HTR-8/SVneo (cell line): Measurements from ENCODE around the gene ABHD6.

ENCODE experiments used
- DNase-seq: peaks from one replicate; pipeline ENCODE4 v3.0.0; 2011; ENCODE audit warnings: low spot score, mixed read lengths; ENCODE audit not compliant: insufficient read length
- FAIRE-seq: peaks from 2 replicates; lab custom pipeline; 2011; peaks lifted over from hg19 to GRCh38; lab: Jason Lieb, UNC

The ABHD6 gene

GRCh38 chr3:58307639-58308215, 70.1 kb downstream of the ABHD6 start:
- DNase-seq (peak; percentile 34), FAIRE-seq (no peak)

DNA sequence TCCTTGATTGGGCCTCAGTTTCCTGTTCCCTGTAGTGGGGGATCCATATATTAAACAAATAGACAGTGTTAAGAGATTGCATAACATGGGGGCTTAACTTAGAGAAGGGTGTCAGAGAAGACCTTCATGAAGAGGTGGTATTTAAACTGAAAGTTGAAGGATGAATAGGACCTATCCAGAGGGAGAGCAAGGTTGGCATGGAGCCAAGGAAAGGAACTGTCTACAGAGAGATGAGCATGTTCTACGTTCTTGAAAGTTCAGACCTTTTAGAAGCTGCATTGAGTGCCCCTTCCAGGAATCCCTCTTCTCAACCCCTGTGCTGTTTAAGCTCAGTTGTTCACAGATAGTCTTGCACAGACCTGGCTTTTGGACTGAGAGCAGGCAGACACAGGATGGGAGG, 71.1 kb downstream of the ABHD6 start:
- DNase-seq (no peak), FAIRE-seq (no peak)

- no peak for FAIRE-seq
- no peak for DNase-seq
Measured at GRCh38 chr3:58317811-58318210, 80.2 kb downstream of the ABHD6 start.

DNA sequence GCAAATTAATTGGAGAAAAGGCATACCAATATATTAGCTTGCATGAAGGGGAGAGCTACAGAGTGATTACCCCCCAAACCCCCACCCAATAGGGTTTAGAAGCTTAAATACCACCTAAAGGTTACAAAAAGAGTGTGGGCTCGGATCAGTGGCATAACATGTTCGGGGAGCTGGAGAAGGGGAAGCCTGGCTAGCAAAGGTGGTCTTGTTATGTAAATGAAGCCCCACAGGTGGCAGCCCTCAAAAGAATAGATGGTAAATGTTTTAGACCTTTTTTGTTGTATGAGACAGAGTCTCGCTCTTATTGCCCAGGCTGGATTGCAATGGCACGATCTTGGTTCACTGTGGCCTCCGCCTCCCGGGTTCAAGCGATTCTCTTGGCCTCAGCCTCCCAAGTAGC, 84.2 kb downstream of the ABHD6 start:
- DNase-seq = no peak
- FAIRE-seq = no peak

GRCh38 chr3:58322793-58323192, 85.2 kb downstream of the ABHD6 start:
- no peak for FAIRE-seq
- no peak for DNase-seq

- DNase-seq (no peak), FAIRE-seq (no peak)
Measured at GRCh38 chr3:58323529-58324390, 86.2 kb downstream of the ABHD6 start.

DNA sequence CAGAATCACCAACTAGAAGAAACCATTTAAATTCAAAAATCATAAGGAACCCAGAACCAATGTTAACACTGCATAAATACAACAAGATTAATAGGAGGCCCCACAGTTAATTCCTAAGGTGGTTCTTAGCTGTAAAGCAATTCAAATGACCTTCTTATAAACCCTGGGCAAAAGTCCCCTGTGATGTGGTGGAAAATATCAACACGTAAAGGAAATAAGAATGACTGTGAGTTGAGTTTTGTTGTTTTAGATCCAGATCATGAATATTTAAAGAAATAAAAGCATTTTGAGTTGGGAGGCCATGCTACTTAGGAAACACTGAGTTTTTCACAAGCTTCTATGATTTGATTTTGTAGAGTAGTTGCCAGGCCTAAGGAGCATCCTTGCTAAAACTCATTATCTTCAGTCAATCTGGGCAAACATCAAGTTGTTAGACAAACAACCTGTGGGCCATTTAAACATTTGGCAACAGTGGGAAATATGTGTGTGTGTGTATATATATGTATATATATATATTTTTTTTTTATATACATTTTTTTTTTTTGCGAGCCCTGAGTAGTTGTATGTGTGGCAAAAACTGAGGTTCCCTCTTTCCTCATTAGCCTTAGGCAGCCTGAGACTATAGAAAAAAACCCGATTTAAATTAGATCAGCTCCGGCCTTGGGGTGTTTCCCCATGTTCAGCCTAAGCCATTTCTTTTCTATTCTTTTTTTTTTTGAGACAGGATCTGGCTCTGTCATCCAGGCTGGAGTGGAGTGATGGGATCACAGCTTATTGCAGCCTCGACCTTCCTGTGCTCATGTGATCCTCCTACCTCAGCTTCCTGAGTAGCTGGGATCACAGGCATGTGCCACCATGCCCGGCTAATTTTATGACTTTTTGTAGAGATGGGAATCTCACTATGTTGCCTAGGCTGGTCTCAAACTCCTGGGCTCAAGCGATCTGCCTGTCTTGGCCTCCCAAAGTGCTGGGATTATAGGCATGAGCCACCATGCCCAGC, 87.1 kb downstream of the ABHD6 start:
- DNase-seq (no peak), FAIRE-seq (no peak)

- DNase-seq = no peak
- no peak for FAIRE-seq
Measured at GRCh38 chr3:58325525-58325992, 88.0 kb downstream of the ABHD6 start.

DNA sequence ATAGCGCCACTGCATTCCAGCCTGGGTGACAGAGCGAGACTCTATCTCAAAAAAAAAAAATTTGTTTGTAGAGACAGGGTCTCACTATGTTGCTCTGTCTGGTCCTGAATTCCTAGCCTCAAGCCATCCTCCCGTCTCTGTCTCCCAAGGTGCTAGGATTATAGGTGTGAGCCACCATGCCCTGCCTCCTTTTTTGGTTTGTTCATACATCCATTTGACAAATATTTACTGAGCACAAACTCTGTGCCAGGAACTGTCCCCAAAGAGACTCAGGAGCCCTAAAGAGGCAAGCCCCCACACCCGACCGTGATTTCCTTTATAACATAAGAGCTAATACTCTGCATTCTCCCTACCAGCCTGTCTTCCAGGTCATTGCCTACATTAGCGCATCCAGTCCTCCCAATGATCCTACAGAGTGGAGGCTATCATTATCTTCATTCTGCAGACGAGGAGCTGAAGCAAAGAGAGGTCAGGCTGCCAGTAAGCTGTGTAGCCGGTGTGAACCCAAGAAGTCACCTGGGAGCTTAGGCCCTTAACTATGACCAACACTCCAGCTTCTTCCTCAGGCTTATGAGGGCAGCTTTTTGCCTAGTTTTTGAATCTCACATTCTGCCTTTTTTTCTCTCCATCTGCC, 88.8 kb downstream of the ABHD6 start:
- DNase-seq (no peak), FAIRE-seq (no peak)

DNA sequence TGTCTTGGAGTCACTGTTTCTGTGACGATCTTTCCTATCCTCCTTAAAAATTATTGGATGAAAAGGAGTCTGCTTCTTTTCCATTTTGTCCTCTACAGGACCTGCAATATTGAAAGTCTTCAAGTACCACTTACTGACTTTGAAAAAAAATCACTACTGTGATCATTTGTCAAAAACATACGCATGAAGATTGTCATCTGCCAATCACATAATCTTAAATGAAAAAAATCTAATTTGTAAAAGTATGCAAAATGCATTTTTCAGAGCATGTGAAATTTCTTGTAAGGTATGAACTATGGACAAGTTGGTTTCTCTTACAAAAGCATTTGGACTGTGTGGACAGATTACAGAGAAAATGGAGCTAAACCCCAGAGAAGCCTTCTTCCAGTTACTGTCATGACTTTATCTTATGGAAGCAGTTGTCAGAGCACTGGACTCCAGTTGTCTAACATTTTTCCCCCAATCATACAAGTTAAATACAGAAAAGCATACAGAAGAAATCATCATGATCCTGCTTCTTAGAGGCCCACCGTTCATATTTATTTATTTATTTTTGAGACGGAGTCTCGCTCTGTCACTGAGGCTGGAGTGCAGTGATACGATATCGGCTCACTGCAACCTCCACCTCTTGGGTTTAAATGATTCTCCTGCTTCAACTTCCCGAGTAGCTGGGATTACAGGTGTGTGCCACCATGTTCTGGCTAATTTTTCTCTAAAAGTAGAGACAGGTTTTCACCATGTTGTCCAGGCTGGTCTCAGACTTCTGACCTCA, 91.7 kb downstream of the ABHD6 start:
- no peak for FAIRE-seq

DNA sequence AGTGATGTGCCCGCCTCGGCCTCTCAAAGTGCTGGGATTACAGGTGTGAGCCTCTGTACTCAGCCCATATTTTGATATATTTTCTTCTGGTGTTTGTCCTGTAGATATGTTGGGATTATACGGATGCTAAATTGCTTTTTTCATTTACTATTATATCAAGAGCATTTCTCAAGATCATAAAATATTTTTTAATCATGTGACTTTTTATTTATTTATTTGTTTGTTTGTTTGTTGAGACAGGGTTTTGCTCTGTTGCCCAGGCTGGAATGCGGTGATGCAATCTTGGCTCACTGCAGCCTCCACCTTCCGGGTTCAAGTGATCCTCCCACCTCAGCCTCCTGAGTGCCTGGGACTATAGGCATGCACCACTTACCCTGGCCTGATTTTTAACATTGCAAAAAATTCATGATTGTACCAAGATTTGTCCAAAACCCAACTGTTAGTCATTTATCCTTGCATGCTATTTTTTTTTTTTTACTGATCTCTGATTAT, 92.4 kb downstream of the ABHD6 start:
- FAIRE-seq (no peak), DNase-seq (no peak)

More for the DNA sequence above, 91.7 kb downstream of the ABHD6 start:
- no peak for DNase-seq

DNA sequence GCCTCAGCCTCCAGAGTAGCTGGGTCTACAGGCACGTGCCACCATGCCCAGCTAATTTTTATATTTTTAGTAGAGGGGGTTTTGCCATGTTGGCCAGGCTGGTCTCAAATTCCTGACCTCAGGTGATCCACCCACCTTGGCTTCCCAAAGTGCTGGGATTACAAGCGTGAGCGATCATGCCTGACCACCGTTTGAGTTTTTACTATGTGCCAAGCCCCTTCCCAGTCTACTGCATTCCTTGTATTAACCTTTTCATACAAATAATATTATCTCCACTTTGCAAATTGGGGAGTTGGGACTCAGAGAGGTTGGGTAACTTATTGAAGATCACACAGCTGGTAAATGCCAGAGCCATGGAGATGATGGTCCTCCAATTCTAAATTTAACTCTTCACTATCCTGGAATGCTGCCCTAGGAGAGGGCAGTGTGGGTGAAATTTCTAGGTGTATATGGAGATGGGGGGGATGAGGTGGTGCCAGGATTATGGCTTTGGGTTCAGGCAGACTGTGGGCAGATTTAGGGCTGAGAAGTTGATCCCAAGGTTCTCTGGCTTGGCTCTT, 94.1 kb downstream of the ABHD6 start:
- no peak for FAIRE-seq
- DNase-seq = no peak

DNA sequence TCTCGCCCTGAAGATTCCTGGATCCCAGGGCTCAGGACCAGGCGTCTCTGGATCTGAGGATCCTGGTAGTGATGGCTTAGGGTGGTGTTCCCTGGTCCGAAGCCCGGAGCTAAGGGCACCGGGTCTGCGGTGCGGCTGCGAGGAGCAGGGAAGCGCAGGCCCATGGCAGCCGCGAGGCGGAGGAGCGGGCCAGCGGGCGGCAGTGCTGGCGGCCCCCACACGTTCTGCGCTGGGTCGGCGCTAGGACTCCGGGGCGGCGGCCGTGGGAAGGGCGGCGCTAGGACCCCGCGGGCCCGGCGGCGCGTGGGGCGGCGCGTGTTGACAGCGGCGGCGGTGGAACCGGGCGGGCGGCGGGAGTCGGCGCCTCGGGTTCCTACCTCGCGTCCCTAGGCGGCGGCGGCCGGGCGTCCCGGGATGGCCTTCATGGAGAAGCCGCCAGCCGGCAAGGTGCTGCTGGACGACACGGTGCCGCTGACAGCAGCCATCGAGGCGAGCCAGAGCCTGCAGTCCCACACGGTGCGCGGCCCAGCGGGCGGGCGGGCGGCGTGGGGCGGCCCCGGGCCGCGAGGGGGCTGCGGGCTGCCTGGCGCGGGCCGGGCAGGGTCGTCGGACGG, 95.1 kb downstream of the ABHD6 start, which contains the start of gene PXK:
Gene PXK, plus strand, starts transcription at position 318 of the 614 bp plus-strand sequence. Its CDS starts 97 bp downstream, at position 415.
- DNase-seq (peak; percentile 57), FAIRE-seq (peak; percentile 71)

DNA sequence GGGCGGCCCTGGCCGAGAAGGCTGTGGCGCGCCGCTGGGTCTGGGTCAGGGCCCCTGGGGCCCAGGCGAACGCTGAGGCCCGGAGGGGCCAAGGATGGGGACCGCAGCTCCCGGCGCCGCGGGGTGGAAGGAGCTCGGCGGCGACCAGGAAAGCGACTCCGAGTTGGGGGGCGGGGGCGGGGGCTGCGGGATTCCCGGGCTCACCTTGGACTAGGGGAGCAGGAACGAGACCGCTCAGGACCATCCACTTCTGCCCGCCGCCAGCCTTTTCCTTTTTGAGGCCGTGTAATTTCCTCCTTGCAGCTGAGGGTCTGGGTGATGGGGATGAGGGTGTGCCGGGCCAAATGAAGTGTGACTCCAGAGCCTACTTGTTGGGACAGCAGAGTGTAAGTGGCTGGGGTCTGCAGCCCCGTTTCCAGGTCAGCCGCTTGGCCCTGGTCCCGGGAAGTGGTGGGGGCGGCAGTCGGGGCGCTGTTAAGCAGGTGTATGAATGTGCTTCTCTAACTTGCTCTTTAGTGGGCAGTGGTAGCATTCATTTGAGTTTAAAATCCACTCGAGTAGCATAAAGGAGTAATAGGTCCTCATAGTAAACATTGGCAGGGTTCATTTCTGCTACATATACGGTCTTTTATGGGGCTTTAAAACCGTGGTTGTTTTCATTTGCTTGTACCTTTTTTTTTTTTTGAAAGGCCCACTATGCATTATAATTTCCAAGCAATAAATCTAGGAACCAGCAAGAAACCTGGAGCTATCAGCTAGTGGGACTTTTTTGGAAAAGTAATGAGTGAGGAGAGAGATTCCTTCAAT, 95.8 kb downstream of the ABHD6 start:
- FAIRE-seq (no peak), DNase-seq (peak; percentile 51)

DNA sequence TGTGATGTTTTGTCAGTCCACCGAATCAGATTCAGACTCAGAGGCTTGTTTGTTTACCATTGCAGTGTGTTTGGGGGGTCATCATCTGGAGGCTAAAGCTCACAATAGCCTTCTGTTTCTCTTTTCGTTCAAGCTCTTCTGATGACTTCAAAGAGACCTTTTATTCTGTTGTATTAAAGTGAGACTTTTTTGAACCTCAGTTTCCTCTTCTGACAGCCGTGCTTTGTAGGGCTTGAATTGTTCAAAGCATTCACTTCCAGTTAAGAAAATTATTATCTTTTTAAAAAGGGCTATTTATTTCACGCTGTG, 96.4 kb downstream of the ABHD6 start:
- DNase-seq (no peak), FAIRE-seq (no peak)

DNA sequence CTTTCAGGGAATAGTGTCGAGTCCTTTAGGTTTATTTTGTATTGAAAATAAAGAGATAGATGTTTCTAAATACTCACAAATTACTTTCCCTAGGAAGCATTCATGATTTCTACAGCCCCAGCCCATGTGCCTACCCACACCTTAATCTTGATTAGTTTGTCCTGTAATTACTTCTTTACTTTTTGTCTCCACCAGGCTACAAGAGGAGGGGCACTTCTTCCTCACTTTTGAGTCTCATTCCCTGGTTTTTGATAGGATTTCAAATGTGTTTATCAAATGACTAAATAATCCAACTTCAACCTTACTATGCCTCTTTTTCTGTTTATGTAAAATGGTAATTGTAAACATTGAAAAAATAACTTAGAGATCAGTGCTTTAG, 96.9 kb downstream of the ABHD6 start:
- FAIRE-seq (no peak), DNase-seq (no peak)

GRCh38 chr3:58335652-58335947, 98.0 kb downstream of the ABHD6 start:
- no peak for FAIRE-seq
- no peak for DNase-seq
